Stimulated activated CD4-positive, alpha-beta T cell treated with anti-CD3 and anti-CD28 coated beads, Interleukin-4, amount 100 ng/mL, for 4 hours (primary cell): Measurements from ENCODE around the gene MOCOS.

ENCODE experiments used
- DNase-seq, 2 experiments: peaks; one replicate each; pipeline ENCODE4 v3.0.0-alpha.2; 2020

MOCOS gene

DNA sequence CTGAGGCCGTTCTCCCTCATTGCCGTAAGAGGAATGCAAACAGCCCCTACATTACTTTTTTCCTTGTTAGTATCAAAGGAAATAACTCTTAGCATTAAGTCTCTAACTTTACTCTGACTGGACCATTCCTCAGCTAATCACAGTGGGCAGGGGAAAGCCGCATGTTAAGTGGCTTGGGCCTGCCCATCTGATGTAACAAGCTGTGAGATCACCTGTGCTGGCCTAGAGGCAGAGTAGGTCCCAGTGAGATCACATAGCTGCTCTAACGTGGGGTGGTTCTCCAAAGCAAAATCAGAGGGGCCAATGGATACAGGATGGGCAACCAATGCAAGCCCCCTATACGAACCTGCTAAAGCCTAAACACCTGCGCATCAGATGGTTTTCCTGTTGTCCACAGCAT lies 5.9 kb upstream of the MOCOS start:
- DNase-seq = no peak

DNA sequence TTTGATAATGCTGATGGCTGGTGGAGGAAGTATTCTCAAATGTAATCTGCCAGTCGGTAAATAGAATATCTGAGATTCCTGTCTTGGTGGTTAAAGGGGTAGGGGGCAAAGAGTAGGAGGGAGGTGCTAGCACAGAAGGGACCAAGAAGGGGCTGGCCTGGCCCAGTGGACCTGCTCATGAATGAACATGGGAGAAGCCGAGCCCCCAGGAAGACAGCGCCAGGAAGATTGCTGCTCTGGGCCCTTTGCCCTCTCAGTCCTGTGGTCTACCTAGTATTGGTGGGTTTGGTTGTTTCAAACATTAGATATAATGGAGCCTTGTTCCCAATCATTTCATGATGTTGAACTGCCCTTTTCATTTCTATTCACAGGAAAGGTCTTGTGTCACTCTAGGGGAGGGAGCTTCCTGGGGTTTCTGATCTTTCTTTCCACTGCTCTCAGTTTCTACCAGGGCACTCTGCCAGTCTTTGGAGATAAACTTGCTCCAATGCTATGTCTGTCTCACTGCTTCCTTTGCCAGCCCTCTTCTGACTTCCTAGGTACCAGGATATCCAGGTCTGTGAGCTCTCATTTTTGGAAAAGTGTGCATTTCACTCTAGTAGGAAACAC lies 5.3 kb upstream of the MOCOS start:
- no peak for DNase-seq

DNA sequence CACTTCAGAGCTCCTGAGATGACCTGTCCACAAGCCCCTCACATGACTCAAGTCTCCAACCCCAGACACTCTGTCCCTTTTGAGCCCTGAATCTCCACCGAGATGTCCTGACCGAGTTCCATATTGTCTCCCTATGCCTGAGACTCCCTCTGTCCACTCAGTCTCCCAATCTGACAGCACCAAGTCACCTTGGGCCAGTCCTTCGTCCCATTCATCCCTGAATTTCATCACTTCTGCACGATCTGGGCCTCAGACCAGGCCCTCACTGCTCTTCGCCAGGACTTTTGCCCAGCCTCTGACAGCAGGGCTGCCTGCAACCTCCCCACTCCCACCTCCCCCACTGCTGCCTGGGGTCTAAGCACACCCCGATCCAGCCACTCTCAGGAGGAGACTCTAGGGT lies 4.3 kb upstream of the MOCOS start:
- DNase-seq = no peak

DNA sequence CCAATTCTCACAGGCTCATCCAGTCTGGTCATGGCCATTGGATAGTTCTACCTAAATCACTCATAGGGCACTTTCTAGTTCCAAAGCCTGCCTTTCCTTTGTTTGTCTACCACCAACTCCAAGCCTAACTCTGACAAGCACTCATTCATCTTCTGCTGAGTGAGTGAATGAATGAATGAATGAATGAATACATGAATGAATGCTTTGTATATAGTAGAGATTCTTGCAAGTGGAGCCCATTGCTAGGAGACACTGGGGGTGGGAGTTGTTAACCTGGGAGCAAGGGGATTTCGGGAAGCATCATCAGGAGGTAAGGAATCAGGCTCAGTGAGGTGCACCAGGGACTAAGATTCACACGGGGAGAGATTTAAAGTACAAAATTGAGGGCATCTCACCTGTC lies 3.3 kb upstream of the MOCOS start:
- no peak for DNase-seq

DNA sequence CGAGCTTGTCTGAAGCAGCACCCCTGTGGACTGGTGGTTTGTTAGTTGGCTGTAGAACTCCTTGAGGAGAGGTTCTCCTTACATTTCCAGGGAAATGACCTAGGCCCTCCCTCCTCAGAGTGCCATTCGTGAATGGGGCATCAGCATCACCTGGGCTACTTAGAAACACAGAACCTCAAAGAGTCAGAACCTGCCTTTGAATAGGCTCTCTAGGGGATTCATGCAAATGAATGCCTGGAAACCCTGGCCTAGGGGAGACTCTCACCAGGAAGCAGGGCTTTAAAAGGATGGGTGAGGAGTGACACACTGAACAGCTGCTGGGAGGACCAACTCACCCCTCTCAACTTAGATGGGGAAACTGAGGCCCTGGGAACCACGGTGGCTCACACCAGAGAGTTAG lies 2.1 kb upstream of the MOCOS start:
- DNase-seq = no peak

DNA sequence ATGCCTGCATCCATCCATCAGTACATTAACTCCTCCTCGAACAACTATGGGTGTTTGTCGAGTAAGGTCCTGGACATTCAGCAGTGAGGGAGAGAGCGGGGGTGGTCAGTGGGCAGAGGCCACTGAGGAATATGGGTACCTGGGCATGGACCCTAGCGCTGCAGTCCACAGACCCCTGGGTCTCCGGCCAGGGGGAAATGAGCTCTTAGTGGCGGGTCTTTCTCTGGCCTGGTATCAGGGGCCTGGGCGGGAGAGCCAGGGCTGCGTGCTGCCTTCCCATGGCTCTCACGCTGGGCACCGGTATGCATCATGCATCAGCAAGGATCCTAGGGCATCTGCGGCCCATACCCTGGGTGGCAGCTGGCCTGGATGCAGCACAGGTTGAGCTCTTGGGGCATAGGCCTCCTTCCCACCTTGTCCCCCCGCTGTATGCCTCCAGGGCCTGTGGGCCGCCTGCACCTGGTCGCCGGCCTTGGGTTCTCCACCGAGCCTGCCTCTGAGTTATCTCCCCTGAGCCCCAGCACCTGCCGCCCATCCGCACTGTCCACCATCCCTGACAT lies 1.3 kb upstream of the MOCOS start:
- DNase-seq = no peak

DNA sequence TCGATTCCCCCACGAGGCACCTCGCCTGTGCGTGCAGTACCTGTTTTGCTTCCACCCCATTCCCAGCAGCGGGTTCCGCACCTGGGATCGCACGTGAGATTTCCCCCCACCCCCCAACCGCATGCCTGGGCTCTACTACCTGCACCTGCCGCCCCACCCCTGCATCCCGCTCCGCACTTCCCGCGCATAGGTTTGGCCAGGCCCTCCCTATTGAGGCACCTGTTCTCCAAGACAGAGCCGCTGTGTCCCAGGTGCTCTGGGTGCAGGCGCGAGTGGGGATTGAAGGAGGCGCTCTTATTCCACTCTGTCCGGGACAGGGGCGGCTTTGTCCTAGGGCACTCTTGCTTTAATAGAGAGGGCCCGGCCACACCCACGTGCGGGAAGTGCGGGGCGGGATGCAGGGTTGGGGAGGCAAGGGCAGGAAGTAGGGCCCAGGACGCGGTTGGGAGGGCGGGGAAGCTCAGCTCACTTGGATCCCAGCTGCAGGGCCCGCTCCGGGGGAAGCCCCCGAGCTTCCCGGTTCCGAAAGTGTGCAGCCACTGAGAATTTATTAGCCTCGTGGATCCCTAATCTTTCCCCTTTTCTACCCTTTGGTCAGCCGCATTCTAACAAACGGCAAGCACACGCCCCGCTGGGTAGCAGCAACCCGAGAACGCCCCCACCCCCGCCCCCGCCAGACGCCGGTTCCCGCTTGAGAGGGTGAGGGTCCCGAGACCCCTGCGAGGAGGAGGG lies 670 bp upstream of the MOCOS start:
- no peak for DNase-seq

DNA sequence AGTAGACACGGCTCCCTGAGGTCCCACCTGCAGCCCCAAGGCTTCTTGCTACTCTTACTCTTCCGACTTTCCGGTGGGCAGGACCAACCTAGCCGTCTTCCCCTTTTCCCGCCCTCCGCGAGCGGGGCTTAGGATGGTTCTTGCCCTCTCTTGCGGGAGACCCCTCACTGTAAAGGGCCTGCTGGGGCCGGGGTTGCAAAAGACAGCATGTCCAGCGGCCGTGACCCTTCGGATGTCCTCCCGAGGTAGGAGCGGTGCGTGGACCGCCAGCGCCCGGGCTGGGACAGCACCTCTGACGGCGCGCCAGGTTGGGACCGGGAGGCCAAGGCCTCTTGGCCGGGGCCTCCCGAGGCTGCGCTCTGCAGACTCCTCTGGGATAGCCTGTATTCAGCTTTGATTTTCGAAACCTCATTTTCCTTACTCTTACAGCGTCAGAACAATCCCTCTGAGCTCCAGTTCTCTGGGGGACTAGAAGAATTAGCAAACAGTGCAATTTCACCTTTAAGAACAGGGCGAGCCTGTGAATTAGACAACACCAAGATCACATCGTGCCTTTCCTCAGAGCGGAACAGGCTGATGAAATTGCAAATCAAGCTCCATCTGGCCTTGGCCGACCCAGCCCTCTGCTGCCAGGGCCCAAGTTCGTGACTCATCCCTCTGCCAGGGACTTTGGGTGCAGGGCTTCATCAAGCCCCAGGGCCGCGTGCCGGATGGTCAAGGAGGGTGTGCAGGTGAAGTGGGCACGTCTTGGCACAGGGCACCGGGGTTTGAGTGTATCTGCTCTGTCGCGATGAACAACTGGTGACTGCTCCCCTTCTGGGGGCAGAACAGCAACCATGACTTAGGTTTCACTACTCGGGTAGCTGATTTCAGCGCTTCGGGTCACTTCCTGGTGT lies 777 bp downstream of the MOCOS start:
- no peak for DNase-seq

DNA sequence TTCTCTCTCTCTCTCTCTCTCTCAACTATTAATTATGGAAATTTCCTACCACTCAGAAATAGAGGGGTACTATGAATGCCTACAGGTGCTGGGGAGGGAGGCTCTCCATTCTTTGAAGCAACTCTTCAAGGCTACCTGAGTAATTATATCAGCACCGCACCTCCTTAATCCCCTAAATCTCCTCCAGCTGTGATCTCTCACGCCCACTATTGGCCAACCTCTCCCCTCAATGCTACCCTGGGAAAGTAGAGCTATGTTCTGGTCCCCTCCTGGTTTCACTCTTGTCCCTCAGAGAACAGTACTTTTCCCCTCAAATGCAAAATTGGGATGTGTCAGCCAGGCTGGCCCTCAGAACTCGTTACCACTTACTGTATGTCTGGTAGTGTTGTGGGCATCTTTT lies 1.6 kb downstream of the MOCOS start:
- no peak for DNase-seq

DNA sequence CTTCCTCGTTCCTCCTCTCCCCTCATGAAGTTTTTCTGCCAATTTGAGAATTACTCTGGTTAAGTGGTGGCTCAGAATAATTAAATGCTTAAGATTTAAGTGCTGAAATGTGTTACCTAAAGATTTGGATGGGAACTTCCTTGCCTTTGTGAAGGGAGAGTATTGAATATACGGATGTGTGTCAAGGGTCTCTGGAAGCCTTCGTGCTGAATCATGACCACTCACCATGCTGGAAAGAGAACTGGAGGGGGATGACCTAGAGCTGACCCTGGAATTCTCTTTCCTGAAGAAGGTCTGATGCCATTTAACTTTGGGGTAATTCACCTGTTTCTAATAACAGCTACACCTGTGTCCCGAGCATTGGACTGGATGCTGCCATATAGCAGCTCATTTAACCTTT lies 2.2 kb downstream of the MOCOS start:
- no peak for DNase-seq

DNA sequence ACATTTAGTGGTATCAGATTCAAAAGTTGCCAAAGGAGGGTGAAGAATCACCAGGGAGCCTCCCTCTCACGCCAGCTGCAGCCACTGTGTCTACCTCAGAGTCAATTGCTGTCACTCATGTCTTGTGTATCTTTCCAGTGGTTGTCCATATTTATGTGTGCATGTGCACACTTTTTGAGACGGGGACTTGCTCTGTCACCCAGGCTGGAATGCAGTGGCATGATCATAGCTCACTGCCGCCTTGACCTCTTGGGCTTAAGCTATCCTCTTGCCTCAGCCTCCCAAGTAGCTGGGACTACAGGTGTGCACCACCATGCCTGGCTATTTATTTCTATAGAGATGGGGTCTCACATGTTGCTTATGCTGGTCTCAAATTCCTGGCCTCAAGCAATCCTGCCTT lies 4.0 kb downstream of the MOCOS start:
- no peak for DNase-seq

DNA sequence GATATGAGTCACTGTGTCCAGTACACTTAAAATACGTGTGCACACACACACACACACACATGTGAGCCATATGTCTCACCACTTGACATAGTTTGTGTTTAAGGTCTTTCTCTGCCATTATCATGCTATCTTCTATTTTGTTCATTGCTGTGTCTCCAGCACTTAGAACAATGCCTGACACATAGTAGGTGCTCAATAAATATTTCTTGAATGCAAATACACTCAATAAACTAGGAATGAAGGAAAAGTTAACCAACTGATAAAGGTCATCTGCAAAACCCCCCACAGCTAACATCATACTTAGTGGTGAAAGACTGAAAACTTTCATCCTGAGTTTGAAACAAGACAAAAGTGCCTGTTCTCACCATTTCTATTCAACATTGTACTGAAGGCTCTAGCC lies 4.4 kb downstream of the MOCOS start:
- no peak for DNase-seq

DNA sequence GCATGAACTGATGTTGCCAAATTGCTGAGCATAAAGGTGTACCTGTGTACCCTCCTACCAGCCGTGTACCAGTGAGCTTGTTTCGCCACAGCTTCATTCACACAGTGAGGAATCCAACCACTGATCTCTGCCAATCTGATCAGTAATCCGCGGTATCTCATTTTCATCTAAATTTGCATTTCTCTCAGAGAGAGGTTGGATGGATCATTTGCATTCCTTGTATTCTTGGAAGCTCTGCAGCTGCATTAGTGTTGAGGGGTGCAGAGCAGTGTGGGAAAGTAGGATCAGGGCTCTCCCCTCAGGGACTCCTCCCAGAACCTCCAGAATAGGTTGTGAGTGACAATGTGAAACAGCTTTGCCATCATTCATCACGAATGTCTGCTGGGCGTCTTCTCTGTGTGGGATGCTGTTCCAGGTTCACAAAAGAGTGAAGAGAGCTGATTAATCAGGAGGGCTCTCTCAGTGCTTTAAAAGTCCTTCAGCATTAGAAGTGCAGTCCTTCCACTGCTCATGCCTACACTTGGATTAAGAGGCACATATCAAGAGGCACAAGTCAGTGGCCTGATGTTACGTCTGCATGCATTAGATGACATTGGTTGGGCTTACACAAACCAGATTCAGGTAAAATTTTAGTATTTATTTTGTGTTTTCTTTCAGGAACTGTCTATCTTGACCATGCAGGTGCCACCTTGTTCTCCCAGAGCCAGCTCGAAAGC lies 7.5 kb downstream of the MOCOS start:
- DNase-seq = no peak

DNA sequence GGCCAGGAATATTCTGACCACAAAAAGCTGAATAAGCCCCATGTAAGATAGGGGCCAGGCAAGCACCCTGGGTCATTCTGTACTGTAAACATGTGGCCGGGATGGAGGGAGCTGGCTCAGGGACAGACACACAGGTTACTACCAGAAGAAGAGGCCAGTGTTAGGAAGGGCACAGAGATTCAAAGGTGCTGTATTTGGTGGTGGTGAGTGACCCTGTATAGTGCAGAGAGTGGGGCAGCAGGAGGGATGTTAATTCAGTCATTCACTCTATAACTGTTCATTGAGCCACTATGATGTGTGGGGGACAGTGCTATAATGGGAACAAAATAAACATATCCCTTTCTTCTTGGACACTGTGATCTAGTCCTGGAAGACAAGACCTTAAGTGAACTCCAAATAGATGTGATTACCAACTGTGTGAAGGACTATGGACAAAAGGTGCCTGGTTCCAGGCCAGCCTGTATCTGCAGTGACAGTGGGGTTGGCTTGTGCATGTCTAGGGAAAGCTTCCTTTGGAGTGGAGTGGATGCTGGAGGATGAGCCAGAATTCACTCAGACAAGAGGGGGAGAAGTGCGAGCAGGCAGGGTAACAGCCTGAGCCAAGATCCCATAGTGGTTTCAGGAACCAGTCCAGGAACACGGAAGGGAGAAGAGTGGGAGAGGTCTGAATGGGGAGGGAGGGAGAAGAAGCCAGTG lies 8.3 kb downstream of the MOCOS start:
- no peak for DNase-seq

DNA sequence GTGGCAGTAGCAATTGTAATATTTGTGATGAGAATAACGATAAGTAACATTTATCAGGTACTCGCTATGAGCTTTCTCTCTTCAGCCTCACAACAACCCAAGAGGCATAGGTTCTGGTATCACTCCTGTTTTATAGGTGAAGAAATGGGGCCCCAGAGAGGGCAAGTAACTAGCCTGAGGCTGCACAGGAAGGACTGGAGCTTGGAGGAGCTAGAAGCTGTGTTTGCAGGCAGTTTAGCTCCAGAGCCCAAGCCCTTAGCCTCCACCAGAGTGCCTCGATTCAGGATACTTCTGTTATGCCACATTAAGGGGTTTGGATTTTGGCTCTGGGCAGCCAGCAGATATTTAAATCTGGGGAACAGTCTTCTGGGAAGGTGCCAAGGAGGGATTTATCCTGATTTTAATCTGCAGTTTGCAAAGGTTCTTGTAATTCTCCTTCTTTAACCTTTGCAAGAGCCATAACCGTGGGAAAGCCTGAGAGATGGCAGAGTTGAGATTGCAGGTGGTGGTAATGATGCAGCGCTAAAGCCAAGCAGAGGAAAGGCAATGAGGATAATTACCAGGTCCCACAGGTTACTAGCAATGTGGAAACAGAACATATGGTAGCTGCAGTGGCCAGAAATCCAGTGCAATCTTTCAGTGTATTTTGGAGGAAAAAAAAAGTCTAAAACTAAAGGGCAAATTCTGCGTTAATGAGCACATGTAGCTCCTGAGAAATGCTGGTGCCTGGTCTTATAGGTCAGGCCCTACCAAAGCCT lies 9.1 kb downstream of the MOCOS start:
- DNase-seq = no peak

DNA sequence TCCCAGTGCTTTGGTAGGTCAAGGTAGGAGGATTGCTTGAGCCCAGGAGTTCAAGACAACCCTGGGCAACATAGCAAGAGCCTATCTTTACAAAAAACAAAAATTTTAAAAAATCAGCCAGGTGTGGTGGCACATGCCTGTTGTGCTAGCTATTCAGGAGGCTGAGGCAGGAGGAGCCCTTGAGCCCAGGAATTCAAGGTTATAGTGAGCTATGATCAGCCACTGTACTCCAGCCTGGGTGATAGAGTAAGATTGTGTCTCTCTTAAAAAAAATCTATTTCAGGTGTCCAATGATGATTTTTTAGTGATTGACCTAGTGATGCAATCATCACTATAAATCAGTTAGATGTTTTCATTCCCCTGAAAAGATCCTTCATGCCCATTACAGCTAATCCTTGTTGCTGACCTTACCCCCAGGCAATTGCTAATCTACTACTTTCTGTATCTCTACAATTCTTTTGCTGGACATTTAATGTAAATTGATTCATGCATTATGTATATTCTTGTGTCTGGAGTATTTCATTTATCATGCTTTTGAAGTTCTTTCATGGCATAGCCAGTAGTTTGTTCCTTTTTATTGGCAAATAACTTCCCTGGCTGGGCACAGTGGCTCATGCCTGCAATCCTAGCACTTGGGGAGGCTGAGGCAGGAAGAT lies 10.3 kb downstream of the MOCOS start:
- DNase-seq = no peak

DNA sequence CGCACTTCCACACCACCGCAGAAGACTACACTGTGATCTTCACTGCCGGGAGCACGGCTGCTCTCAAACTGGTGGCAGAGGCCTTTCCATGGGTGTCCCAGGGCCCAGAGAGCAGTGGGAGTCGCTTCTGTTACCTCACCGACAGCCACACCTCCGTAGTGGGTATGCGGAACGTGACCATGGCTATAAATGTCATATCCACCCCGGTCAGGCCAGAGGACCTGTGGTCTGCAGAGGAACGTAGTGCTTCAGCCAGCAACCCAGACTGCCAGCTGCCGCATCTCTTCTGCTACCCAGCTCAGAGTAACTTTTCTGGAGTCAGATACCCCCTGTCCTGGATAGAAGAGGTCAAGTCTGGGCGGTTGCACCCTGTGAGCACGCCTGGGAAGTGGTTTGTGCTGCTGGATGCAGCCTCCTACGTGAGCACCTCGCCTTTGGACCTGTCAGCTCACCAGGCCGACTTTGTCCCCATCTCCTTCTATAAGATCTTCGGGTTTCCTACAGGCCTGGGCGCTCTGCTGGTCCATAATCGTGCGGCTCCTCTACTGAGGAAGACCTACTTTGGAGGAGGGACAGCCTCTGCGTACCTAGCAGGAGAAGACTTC lies 12.5 kb downstream of the MOCOS start:
- DNase-seq = no peak

DNA sequence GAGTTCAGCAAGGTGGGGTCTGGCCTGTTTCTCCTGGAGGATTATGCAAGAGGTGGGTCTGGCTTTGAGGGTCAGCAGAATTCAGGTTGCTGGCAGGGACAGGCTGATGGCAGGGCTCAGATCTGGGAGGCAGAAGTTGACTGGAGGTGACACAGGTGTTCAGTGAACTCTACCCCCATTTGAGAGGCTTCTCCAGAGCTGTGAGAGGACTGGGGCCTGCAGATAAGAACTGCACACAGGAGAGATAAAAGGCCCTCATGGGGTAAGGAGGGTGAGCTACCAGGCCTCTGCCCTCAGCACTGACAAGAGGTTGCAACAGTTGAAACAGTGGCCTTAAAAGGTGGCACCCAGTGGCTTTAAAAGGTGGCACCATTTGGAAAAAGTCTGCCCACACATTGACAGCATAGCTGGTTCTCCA lies 13.1 kb downstream of the MOCOS start:
- DNase-seq = no peak

DNA sequence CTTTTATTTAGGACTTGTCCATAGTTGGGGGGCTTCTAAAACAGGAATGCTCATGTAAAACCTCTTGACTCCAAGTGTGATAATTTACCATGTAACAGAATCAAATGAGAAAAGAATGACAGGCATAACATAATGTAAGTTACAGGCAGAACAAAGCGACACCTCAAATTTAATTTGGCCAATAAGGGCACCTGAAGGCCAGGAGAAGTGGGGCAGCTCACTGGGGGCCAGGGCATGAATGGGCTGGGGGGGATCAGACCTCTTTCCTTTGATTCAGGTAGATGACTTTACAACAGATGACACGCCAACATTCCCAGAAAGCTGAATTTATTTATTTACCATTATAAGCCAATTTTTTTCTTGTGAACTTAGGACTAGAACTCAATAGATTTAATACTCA lies 14.5 kb downstream of the MOCOS start:
- DNase-seq = no peak

DNA sequence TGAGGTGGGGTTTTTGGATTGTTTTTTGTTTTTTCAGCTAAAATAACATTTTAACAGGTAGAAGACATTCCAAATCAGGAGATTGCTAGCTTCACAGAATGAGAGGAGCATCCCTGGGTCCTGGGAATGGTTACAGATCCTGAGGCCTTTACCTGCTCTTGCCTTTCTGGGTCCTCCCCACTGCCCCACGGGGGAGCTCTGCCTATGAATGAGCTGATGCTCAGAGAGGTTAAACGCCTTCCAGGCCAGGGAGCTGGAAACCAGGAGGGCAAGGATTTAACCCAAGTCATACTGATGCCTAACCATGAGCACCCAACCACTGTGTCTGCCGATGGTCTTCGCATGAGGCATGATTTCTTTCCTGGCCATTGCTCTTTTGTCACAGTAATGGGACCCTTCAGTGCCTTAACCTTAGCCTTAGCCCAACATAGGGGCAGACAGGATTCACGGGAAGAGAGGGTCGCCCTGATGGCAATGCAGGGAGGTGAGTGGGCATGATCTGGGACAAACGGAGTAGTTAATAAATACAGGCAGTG lies 16.1 kb downstream of the MOCOS start:
- no peak for DNase-seq
